GM18526 (cell line): ENCODE data around the gene BARD1.

Source experiments
- POLR2A ChIP-seq: IDR thresholded peaks from 3 replicates; pipeline ENCODE4 v1.6.1; 2011; ENCODE audit not compliant: insufficient read length; ENCODE audit errors: extremely low read depth

BARD1 gene

GRCh38 chr2:214796911-214797310 is 12.6 kb downstream of the BARD1 start:
- no peak for TF ChIP-seq POLR2A

- TF ChIP-seq POLR2A = no peak
Measured at GRCh38 chr2:214782671-214783070, 26.8 kb downstream of the BARD1 start.

DNA sequence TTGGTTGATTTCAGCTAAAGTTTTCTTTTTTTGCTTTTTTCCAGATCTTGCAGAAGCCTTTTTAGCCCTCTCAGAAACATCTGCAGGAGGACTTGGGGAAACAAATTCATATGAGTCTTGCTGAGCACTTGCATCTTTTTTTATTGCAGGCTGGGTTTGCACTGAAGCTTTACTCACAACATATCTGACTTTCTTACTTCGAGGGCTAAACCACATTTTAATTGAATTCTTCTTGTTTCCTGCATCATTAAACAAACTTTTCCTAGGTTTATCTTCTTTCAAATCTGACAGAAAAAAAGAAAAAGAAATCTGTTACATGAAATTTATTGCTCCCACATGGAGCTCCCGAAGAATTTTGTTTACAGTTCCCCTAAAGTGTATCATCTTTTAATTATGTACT is 28.3 kb downstream of the BARD1 start:
- TF ChIP-seq POLR2A = no peak

DNA sequence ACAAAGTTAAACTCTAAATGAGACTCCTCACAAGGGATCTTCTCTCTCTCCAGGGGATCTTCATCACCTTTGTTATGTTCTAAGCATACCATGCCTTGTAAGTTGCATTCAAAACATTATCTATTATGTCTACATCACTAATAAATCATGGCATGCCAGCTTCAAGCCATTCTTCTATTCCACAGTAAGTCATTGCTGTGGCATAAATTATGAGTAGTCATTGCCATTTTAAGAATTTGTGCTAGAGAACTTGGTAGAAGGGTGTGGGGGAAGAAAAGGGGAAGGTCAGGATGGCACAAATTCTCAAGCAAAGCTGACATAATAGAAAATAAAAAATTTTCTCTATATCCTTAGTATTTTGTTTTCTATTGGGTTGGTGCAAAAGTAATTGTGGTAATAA is 33.5 kb downstream of the BARD1 start:
- no peak for TF ChIP-seq POLR2A

- no peak for TF ChIP-seq POLR2A
Measured at GRCh38 chr2:214774108-214774507, 35.4 kb downstream of the BARD1 start.

DNA sequence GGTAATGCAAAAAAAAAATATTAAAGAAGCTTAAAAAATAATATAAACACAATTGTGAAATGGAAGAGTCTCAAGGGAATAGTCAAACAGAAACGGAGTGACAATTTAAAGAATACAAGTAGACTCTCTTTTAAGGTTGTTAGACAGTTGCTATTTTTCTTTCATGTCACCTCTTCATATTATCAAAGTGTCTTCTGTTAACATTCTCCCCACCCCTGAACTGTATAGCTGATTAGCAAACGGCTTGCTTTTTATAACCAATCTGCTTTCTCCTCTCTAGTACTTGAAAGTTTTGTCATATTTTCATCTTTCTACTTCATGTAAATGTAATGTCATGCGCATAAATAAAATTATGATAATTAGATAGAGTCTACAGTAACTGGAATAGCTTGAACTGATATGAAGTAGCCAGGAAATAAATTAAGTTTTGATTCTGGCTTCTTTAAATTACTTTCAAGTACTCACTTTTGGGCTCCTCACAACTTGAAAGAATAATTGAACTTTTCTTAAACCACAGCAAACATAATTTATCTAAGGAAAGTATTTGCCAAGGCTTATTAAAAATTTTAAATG is 37.0 kb downstream of the BARD1 start:
- no peak for TF ChIP-seq POLR2A

- TF ChIP-seq POLR2A = no peak
Measured at GRCh38 chr2:214765180-214765579, 44.3 kb downstream of the BARD1 start.

- no peak for TF ChIP-seq POLR2A
Measured at GRCh38 chr2:214753455-214753854, 56.0 kb downstream of the BARD1 start.

DNA sequence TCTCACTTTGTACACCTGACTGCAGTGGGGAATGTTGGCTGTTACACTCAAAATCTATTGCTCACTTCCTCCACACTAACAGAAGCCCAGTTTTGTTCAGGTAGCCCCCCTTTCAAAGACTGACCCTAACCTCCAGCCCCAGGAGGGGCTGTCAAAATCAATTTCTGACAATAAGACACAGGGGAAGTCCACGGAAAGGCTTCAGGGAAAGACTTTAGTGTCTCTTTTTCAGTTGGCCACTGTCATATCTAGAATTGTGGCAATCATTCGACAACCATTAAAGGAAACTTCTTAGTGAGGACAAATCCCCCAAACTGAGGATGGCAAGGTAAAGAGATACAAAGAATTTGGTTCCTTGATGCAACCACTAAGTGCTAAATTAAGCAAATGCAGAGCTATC is 59.0 kb downstream of the BARD1 start:
- no peak for TF ChIP-seq POLR2A

DNA sequence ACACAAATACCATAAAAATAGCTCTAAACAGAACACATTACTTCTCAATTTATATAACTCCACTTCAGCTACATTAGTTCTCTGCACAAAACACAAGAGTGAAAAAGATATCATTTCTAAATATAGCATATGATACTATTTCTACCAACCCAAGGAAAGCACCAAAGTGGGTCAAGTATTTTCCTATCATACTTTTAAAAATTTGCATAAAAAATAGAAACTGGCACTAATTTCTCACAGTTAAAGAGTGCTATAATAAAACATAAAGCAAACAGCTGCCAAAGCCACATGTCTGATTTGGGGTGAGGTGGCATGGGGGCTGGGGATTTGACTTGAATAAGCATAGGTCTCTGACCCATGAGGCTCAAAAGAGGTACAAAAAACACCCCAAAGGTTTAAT is 61.5 kb downstream of the BARD1 start:
- TF ChIP-seq POLR2A = no peak

DNA sequence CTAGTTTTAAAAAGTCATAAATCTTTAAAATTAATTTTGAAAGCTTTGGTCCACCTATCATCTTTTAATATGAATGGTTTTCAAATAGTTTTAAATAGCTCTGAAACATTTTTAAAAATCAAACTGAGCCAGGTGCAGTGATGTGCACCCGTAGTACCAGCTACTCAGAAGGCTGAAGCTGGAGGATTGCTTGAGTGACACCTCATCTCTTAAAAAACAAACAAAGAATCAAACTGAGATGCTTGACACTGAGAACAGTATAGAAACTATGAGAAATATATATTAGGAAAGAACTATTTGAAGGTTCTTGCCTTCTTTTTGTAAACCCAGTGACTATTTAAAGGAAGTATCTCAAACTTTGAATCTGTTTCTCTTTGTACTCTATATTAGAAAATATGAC is 67.4 kb downstream of the BARD1 start:
- no peak for TF ChIP-seq POLR2A

GRCh38 chr2:214740867-214741395 is 68.6 kb downstream of the BARD1 start:
- no peak for TF ChIP-seq POLR2A

DNA sequence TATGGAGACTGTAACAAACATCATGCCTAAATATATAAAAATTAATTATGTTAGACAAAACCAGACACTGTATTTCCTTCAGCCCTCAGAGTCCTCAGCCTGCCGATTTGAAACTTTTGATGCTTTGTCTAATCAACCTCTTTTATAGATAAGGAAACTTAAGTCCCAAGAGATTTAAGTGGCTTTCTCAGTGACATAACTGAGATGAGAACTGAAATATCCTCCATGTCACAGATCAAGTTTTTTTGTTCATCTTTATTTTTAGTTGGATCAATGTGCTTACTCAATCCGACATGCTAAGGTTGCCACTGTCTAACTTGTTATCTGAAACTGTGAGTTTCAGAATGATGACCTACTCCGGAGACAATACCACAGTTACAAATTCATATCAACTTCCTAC is 72.3 kb downstream of the BARD1 start:
- TF ChIP-seq POLR2A = no peak

DNA sequence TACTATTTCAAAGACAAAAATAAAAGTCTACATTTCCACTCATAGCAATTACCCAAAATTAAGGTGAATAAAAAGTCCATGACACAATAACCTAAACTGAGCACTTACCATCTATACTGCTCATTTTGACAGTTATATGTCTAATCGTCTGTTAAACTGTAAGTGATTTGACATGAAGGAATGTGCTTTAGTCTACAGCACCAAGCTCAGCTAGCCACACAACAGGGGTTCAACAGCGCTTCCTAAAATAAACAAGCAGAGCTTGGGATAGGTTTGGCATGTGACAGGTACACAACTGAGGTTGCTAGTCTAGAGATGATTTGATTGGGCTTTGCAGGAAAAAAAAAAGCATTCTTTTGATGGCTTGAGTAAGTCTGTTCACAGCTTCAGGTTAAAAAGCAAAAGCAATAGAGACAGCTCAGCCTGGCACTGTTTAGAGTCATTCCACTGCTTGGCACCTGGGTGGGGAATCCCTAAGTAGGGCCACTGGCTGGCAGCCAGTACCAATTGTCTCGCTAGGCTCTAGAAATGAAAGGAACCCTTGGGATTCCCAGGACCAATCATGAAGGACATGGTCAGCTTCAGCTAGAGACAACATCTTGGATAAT is 78.6 kb downstream of the BARD1 start:
- TF ChIP-seq POLR2A = no peak

DNA sequence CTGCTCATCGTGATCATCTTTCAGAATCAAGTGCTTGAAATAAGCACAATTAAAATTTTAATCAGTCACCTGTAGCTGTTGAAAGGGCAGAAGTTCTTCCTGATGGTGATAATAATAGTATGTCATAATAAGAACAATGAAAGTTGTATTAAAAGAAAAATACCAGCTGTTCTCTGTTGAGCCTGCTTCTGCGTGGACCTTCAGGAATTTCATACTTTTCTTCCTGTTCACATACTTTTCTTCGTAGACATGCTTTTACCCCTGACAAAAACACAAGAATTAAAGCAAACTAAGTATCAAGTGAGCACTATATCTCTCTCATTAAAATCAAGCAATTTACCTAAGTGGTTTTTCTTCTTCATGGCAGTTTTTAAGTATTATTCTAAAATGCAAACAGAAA is 79.2 kb downstream of the BARD1 start:
- TF ChIP-seq POLR2A = no peak

DNA sequence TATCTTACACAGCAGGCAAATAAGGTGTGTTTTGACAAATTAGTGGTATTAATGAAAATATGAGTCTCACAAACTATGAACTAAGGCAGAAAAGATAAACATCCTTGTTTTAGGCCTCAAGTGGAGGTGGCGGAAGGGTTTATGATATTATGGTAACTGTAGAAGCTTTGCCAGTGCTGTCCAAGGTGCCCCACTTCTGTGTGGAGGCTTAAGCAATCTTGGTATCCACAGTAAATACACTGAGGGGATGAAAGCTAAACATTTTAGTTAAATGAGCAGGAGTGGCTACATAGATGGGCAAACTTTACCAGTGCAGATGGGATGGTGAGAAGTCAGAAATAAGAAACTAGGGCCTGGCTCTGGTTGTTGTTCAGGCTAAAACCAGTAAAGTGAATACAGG is 84.7 kb downstream of the BARD1 start:
- no peak for TF ChIP-seq POLR2A
